WTC11 (cell line): ENCODE measurements around the gene CUTA. TPM values are rescaled to one million over a fixed set of nuclear protein-coding genes. Genes with fewer than 3 reads are reported as not detected.

Experiments used
- ATAC-seq: fragments of 200-7000 bp; cut with Tn5 transposase; 2 replicates; pipeline ENCODE4 v1.10.0; 2021; ENCODE audit warnings: mild to moderate bottlenecking, moderate library complexity
- CTCF ChIA-PET: fragments of 300-600 bp; sonication (Branson Sonifier 250); formaldehyde crosslinking; loops from one replicate; lab custom pipeline; 2021; ENCODE audit warnings: antibody characterized with exemption; lab: Charles Lee
- POLR2A ChIA-PET: fragments of 350-600 bp; sonication (Branson Sonifier 250); formaldehyde crosslinking; loops from one replicate; lab custom pipeline; 2021; ENCODE audit warnings: antibody characterized with exemption; lab: Charles Lee
- DNase-seq: peaks from one replicate; pipeline ENCODE4 v3.0.0; 2021; ENCODE audit warnings: low spot score
- H3K27ac Mint-ChIP-seq: 2 replicates; pipeline ENCODE4 v1.8.0; 2021; ENCODE audit warnings: mixed read lengths
- H3K27me3 Mint-ChIP-seq: 2 replicates; pipeline ENCODE4 v1.8.0; 2021; ENCODE audit warnings: low read depth, mild to moderate bottlenecking, moderate library complexity, mixed read lengths
- H3K36me3 Mint-ChIP-seq: 2 replicates; pipeline ENCODE4 v1.8.0; 2021; ENCODE audit warnings: mixed read lengths
- H3K4me1 Mint-ChIP-seq: 2 replicates; pipeline ENCODE4 v1.8.0; 2022; ENCODE audit warnings: mixed read lengths
- H3K4me3 Mint-ChIP-seq: 2 replicates; pipeline ENCODE4 v1.8.0; 2021; ENCODE audit warnings: mild to moderate bottlenecking, moderate library complexity, mixed read lengths
- H3K9me3 Mint-ChIP-seq: 2 replicates; pipeline ENCODE4 v1.8.0; 2021; ENCODE audit warnings: mixed read lengths
- ATF1 ChIP-seq: sonication (generic); formaldehyde crosslinking; IDR thresholded peaks from 2 replicates; pipeline ENCODE4 v1.8.1; 2023; ENCODE audit warnings: mild to moderate bottlenecking, moderate library complexity, missing genetic modification reagents
- ATF2 ChIP-seq: sonication (generic); formaldehyde crosslinking; IDR thresholded peaks from 2 replicates; pipeline ENCODE4 v1.8.1; 2022; ENCODE audit warnings: low read depth, missing genetic modification reagents, borderline replicate concordance
- E2F1 ChIP-seq: sonication (generic); formaldehyde crosslinking; IDR thresholded peaks from 2 replicates; pipeline ENCODE4 v1.8.0; 2022; ENCODE audit warnings: mild to moderate bottlenecking, missing genetic modification reagents
- FOXJ3 ChIP-seq: sonication (generic); formaldehyde crosslinking; IDR thresholded peaks from 2 replicates; pipeline ENCODE4 v1.9.0; 2021; ENCODE audit warnings: missing genetic modification reagents, mild to moderate bottlenecking, borderline replicate concordance
- FOXK1 ChIP-seq: sonication (generic); formaldehyde crosslinking; IDR thresholded peaks from 2 replicates; pipeline ENCODE4 v1.8.0; 2022; ENCODE audit warnings: mild to moderate bottlenecking, moderate library complexity, missing genetic modification reagents
- MXD4 ChIP-seq: fragments of 250-450 bp; sonication (Bioruptor Pico); IDR thresholded peaks from 2 replicates; pipeline ENCODE4 v1.8.0; 2021; ENCODE audit warnings: mild to moderate bottlenecking, moderate library complexity, borderline replicate concordance
- MYBL2 ChIP-seq: sonication (generic); formaldehyde crosslinking; IDR thresholded peaks from 2 replicates; pipeline ENCODE4 v1.8.1; 2023; ENCODE audit warnings: mild to moderate bottlenecking, moderate library complexity, missing genetic modification reagents
- NR2C2 ChIP-seq: sonication (generic); formaldehyde crosslinking; IDR thresholded peaks from 2 replicates; pipeline ENCODE4 v1.8.0; 2022; ENCODE audit warnings: mild to moderate bottlenecking, missing genetic modification reagents
- PRDM15 ChIP-seq: sonication (generic); formaldehyde crosslinking; IDR thresholded peaks from 2 replicates; pipeline ENCODE4 v1.8.0; 2022; ENCODE audit warnings: missing genetic modification reagents
- ZBTB21 ChIP-seq: sonication (generic); formaldehyde crosslinking; IDR thresholded peaks from 2 replicates; pipeline ENCODE4 v1.8.1; 2023; ENCODE audit warnings: mild to moderate bottlenecking, missing genetic modification reagents, borderline replicate concordance
- ZNF512 ChIP-seq: sonication (generic); formaldehyde crosslinking; IDR thresholded peaks from 2 replicates; pipeline ENCODE4 v1.8.1; 2022; ENCODE audit warnings: missing genetic modification reagents, borderline replicate concordance
- ZNF532 ChIP-seq: fragments of 250-450 bp; sonication (Bioruptor Pico); IDR thresholded peaks from 2 replicates; pipeline ENCODE4 v1.9.0; 2021; ENCODE audit warnings: mild to moderate bottlenecking, borderline replicate concordance
- total RNA-seq: library from RNA; stranded (reverse); gene quantifications from 3 replicates; pipeline ENCODE4 v1.2.3, GENCODE V29; 2021
- TF ChIP-seq, protein P1 (sequence below): sonication (generic); formaldehyde crosslinking; IDR thresholded peaks from 2 replicates; pipeline ENCODE4 v1.8.1; 2023; ENCODE audit warnings: mild to moderate bottlenecking, missing genetic modification reagents
- TF ChIP-seq, protein P2 (sequence below): sonication (generic); formaldehyde crosslinking; IDR thresholded peaks from 2 replicates; pipeline ENCODE4 v1.8.0; 2022; ENCODE audit warnings: mild to moderate bottlenecking, missing genetic modification reagents
- TF ChIP-seq, protein P3 (sequence below): sonication (generic); formaldehyde crosslinking; conservative IDR thresholded peaks from 2 replicates; pipeline ENCODE4 v1.8.1; 2023; ENCODE audit warnings: mild to moderate bottlenecking, low read depth, missing genetic modification reagents, moderate library complexity

Gene CUTA
- total RNA-seq, 1 experiment from 2014 or later: 247 TPM

- TF ChIP-seq MXD4 (CRISPR knock-in tag): no peak
- TF ChIP-seq FOXJ3 (CRISPR knock-in tag): no peak
- no peak for TF ChIP-seq NR2C2 (CRISPR knock-in tag)
- no peak for TF ChIP-seq ATF2
- no peak for TF ChIP-seq FOXK1 (CRISPR knock-in tag)
- no peak for TF ChIP-seq ZBTB21
- TF ChIP-seq, protein P1, sequence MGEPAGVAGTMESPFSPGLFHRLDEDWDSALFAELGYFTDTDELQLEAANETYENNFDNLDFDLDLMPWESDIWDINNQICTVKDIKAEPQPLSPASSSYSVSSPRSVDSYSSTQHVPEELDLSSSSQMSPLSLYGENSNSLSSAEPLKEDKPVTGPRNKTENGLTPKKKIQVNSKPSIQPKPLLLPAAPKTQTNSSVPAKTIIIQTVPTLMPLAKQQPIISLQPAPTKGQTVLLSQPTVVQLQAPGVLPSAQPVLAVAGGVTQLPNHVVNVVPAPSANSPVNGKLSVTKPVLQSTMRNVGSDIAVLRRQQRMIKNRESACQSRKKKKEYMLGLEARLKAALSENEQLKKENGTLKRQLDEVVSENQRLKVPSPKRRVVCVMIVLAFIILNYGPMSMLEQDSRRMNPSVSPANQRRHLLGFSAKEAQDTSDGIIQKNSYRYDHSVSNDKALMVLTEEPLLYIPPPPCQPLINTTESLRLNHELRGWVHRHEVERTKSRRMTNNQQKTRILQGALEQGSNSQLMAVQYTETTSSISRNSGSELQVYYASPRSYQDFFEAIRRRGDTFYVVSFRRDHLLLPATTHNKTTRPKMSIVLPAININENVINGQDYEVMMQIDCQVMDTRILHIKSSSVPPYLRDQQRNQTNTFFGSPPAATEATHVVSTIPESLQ (CRISPR knock-in tag): no peak
Measured at GRCh38 chr6:33423777-33424176, 5.9 kb upstream of the CUTA start (continued).

DNA sequence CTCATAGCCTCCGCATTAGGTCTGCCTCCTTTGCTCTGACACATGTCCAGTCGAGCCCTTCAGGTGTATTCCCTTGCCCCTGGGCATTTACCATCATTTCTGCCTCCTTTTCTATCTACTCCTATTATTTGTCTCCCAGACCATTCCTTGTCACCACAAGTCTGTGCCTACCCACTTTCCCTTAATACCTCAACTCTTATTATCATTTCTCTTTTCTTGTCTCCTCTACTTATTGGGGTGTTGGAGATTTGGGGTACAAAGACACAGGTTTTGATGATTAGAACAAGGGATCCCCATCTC is 3.4 kb upstream of the CUTA start:
- Mint-ChIP-seq H3K9me3 (no peaks in the 10 kb centered on the region), H3K4me1 (peaks cover 66% of the 10 kb centered on the region), H3K36me3 (peaks cover 19% of the 10 kb centered on the region), H3K27me3 (no peaks in the 10 kb centered on the region; the same call in 1 of the 2 replicates), H3K27ac (no peak overlapping the region), H3K4me3 (peak overlapping the region; percentile 73)
- CTCF ChIA-PET: no interaction called here
- no peak for DNase-seq
- ATAC-seq: no peak
- POLR2A ChIA-PET: no interaction called here
- TF ChIP-seq, protein P2, sequence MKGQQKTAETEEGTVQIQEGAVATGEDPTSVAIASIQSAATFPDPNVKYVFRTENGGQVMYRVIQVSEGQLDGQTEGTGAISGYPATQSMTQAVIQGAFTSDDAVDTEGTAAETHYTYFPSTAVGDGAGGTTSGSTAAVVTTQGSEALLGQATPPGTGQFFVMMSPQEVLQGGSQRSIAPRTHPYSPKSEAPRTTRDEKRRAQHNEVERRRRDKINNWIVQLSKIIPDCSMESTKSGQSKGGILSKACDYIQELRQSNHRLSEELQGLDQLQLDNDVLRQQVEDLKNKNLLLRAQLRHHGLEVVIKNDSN (CRISPR knock-in tag): no peak
- TF ChIP-seq PRDM15 (no peak), ZNF512 (CRISPR knock-in tag) (no peak), MYBL2 (CRISPR knock-in tag) (no peak), FOXJ3 (CRISPR knock-in tag) (no peak), ATF1 (CRISPR knock-in tag) (no peak), ZNF532 (CRISPR knock-in tag) (no peak), FOXK1 (CRISPR knock-in tag) (no peak), E2F1 (CRISPR knock-in tag) (no peak)
- TF ChIP-seq, protein P3, sequence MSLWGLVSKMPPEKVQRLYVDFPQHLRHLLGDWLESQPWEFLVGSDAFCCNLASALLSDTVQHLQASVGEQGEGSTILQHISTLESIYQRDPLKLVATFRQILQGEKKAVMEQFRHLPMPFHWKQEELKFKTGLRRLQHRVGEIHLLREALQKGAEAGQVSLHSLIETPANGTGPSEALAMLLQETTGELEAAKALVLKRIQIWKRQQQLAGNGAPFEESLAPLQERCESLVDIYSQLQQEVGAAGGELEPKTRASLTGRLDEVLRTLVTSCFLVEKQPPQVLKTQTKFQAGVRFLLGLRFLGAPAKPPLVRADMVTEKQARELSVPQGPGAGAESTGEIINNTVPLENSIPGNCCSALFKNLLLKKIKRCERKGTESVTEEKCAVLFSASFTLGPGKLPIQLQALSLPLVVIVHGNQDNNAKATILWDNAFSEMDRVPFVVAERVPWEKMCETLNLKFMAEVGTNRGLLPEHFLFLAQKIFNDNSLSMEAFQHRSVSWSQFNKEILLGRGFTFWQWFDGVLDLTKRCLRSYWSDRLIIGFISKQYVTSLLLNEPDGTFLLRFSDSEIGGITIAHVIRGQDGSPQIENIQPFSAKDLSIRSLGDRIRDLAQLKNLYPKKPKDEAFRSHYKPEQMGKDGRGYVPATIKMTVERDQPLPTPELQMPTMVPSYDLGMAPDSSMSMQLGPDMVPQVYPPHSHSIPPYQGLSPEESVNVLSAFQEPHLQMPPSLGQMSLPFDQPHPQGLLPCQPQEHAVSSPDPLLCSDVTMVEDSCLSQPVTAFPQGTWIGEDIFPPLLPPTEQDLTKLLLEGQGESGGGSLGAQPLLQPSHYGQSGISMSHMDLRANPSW (CRISPR knock-in tag): no peak
